Cardiac muscle cell (in vitro differentiated cells and primary cell): ENCODE results near the gene SLC15A5. TPM values are rescaled to one million over a fixed set of nuclear protein-coding genes. Genes with fewer than 3 reads are reported as not detected.

Experiments used
- DNase-seq, 2 donors: peaks; one replicate each; pipeline versions ENCODE4 v3.0.0 to v3.0.0-alpha.2; 2010 to 2017; ENCODE audit warnings: low read depth in 1 of 2, low spot score in 1 of 2
- H3K27ac ChIP-seq: fragments of 200-600 bp; sonication (generic); 2 replicates; pipeline ENCODE4 v1.5.1; 2016
- H3K27me3 ChIP-seq: fragments of 200-600 bp; sonication (generic); 2 replicates; pipeline ENCODE4 v1.6.0; 2016; ENCODE audit warnings: control low read depth
- H3K36me3 ChIP-seq: fragments of 200-600 bp; sonication (generic); 2 replicates; pipeline ENCODE4 v1.5.1; 2016; ENCODE audit warnings: control low read depth
- H3K4me1 ChIP-seq: fragments of 200-600 bp; sonication (generic); 2 replicates; pipeline ENCODE4 v1.8.1; 2017; ENCODE audit warnings: low read depth, mild to moderate bottlenecking, mixed run types
- H3K4me3 ChIP-seq: fragments of 200-600 bp; sonication (generic); 2 replicates; pipeline ENCODE4 v1.5.1; 2016; ENCODE audit warnings: mild to moderate bottlenecking
- H3K9me3 ChIP-seq: fragments of 200-600 bp; sonication (generic); 2 replicates; pipeline ENCODE4 v1.5.1; 2017; ENCODE audit warnings: low read depth, mild to moderate bottlenecking, control low read depth
- polyA plus RNA-seq: library from polyadenylated mRNA; unstranded; fragments of >200 nt; fragmentation: Nextera tagmentation; extraction: Ambion mirVana; gene quantifications from 2 replicates; pipeline ENCODE4 v1.2.1, GENCODE V29; 2016
- total RNA-seq: library from RNA; depleted of rRNA; stranded (reverse); fragments of >200 nt; gene quantifications from 2 replicates; pipeline ENCODE4 v1.2.3, GENCODE V29; 2016
- TF ChIP-seq, protein P1 (sequence below): IDR thresholded peaks from 2 replicates; pipeline ENCODE4 v1.5.1; 2012; ENCODE audit warnings: low read depth, mild to moderate bottlenecking, low read length

The SLC15A5 gene
- total and polyA plus RNA-seq, 2 experiments from 2014 or later: not detected

DNA sequence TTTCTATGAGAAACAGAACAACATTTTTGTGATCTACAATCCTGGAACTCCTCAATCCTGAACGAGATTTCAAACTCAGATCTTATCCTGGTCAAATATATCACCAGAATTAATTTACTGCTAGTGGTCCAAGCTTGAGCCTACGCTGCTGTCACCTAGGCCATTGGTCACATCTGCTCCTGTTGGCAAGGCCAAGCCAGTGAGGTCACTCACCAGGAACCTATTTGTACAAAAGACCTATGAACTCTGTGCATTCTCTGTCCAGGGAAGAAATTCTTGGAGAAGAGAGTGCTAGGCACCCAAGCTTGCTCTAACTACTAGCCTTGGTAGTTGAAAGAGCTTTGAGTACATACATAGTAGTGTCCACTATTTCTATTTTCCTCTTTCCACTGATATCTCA, 106.1 kb downstream of the SLC15A5 start:
- no peaks in the 10 kb centered on the region for H3K36me3 ChIP-seq
- H3K27me3 ChIP-seq: no peaks in the 10 kb centered on the region
- H3K4me3 ChIP-seq: no peak overlapping the region
- no peaks in the 10 kb centered on the region for H3K9me3 ChIP-seq
- no peak overlapping the region for H3K27ac ChIP-seq
- peaks cover 20% of the 10 kb centered on the region for H3K4me1 ChIP-seq
- DNase-seq: no peak
- TF ChIP-seq, protein P1, sequence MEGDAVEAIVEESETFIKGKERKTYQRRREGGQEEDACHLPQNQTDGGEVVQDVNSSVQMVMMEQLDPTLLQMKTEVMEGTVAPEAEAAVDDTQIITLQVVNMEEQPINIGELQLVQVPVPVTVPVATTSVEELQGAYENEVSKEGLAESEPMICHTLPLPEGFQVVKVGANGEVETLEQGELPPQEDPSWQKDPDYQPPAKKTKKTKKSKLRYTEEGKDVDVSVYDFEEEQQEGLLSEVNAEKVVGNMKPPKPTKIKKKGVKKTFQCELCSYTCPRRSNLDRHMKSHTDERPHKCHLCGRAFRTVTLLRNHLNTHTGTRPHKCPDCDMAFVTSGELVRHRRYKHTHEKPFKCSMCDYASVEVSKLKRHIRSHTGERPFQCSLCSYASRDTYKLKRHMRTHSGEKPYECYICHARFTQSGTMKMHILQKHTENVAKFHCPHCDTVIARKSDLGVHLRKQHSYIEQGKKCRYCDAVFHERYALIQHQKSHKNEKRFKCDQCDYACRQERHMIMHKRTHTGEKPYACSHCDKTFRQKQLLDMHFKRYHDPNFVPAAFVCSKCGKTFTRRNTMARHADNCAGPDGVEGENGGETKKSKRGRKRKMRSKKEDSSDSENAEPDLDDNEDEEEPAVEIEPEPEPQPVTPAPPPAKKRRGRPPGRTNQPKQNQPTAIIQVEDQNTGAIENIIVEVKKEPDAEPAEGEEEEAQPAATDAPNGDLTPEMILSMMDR: no peak

DNA sequence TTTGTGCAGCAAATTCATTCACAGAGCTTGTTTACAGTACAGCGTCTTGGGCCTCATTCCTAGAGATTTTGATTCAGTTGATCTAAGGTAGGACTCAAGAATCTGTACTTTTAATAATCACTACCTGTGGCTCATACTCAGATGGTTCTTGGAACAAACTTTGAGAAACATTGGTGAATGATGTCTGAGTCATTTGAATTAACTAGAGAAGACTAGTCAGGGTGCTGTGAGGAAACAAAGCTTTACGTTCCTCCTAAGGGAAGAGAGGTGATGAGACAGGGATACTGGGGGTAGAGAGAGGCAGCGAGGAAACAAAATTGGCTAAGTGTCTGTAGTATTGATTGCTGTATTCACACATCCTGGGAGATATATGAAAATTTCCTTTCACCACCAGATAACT, 109.4 kb downstream of the SLC15A5 start:
- no peaks in the 10 kb centered on the region for H3K9me3 ChIP-seq
- no peaks in the 10 kb centered on the region for H3K4me1 ChIP-seq
- no peak for DNase-seq
- H3K36me3 ChIP-seq: no peaks in the 10 kb centered on the region
- no peaks in the 10 kb centered on the region for H3K27me3 ChIP-seq
- TF ChIP-seq, protein P1: no peak
- H3K4me3 ChIP-seq: no peak overlapping the region
- H3K27ac ChIP-seq: no peak overlapping the region

DNA sequence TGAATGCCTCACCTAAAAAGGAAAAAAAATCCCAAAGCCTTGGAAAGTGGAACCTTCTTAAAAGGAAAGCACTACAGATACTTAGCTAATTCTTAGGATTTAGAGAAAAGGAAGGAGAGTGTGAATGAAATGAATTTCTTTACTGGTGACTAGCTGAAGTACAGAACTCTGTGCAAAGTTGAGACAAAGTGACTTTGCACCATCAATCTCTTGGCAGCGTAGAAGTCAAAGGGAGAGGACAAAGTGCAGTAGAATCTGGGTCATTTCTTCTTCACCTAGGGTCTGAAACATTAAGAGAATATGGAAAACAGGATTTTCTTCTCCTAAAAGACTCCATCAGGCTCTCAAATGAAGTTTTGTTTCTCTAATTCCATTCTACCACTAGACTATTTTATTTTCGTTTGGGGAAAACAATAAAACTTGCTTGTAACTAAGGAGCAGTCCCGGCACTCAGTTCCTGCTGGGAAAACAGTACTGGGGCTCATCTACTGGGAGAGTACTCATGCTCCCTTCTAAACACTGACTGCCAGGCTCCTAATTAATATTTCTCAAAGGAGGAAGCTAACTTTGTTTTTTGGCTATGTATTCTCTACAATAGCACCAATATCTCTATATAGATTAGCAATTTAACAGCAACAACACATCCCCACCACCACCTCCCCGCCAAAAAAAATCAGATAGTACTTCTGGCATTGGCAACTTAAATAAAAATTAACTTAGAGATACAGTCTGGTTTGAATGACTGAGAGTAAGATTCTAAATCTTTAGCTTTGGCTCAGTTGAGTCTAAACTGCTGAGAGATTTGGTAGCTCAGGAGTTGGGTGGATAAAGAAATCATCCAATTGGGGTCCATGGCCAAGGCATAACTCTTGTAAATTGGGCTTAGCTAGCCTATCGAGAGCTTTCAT, 110.7 kb downstream of the SLC15A5 start:
- Histone ChIP-seq H3K4me3 (no peak overlapping the region), H3K27me3 (no peaks in the 10 kb centered on the region), H3K27ac (no peak overlapping the region), H3K4me1 (no peaks in the 10 kb centered on the region), H3K36me3 (no peaks in the 10 kb centered on the region), H3K9me3 (no peaks in the 10 kb centered on the region)
- TF ChIP-seq, protein P1: no peak
- DNase-seq: no peak

- Histone ChIP-seq H3K4me3 (no peak overlapping the region), H3K27ac (no peak overlapping the region), H3K36me3 (no peaks in the 10 kb centered on the region), H3K27me3 (no peaks in the 10 kb centered on the region), H3K4me1 (no peaks in the 10 kb centered on the region), H3K9me3 (no peaks in the 10 kb centered on the region)
- TF ChIP-seq, protein P1: peak; percentile 58
- peak; percentile 55 to 75 for DNase-seq
These were observed 112.0 kb downstream of the SLC15A5 start for GRCh38 chr12:16165506-16165905.

- TF ChIP-seq, protein P1: no peak
- peak in 1 of 2 donors; percentile 26 for DNase-seq
- no peak overlapping the region for H3K27ac ChIP-seq
- H3K4me1 ChIP-seq: no peaks in the 10 kb centered on the region
- H3K36me3 ChIP-seq: no peaks in the 10 kb centered on the region
- no peaks in the 10 kb centered on the region for H3K27me3 ChIP-seq
- H3K4me3 ChIP-seq: no peak overlapping the region
- no peaks in the 10 kb centered on the region for H3K9me3 ChIP-seq
These were observed 113.6 kb downstream of the SLC15A5 start for GRCh38 chr12:16163901-16164300.
